Trophoblast cell (in vitro differentiated cells and primary cell): ENCODE measurements around the gene STAT5A.
"Not testable (repeated sequence)": the region's sequence is repeated elsewhere in the genome, so short reads cannot be mapped to it uniquely, and the experiment has no call there.

ENCODE experiments used
- DNase-seq, 2 donors: peaks; one replicate each; pipeline ENCODE4 v3.0.0-alpha.2; 2016
- H2AFZ ChIP-seq: 2 replicates; pipeline ENCODE4 v1.6.1; 2013; ENCODE audit warnings: low read length, moderate library complexity, mild to moderate bottlenecking; ENCODE audit not compliant: insufficient read depth, poor library complexity
- H2AK5ac ChIP-seq: 2 replicates; pipeline ENCODE4 v1.6.1; 2013; ENCODE audit warnings: mild to moderate bottlenecking, low read length
- H2BK120ac ChIP-seq: 2 replicates; pipeline ENCODE4 v1.6.1; 2013; ENCODE audit warnings: low read length, mild to moderate bottlenecking, moderate library complexity; ENCODE audit not compliant: insufficient read depth, poor library complexity
- H2BK12ac ChIP-seq: 2 replicates; pipeline ENCODE4 v1.6.1; 2013; ENCODE audit warnings: mild to moderate bottlenecking, low read length, moderate library complexity
- H2BK5ac ChIP-seq: 2 replicates; pipeline ENCODE4 v1.6.1; 2013; ENCODE audit warnings: low read length, low read depth, moderate library complexity, mild to moderate bottlenecking; ENCODE audit not compliant: poor library complexity
- H3K14ac ChIP-seq: 2 replicates; pipeline ENCODE4 v1.6.1; 2013; ENCODE audit warnings: mild to moderate bottlenecking, low read length
- H3K18ac ChIP-seq: 2 replicates; pipeline ENCODE4 v1.6.1; 2013; ENCODE audit warnings: mild to moderate bottlenecking, low read length
- H3K23ac ChIP-seq: 2 replicates; pipeline ENCODE4 v1.6.1; 2013; ENCODE audit warnings: low read length
- H3K27ac ChIP-seq: 2 replicates; pipeline ENCODE4 v1.5.1; 2013; ENCODE audit warnings: low read depth, mild to moderate bottlenecking, inconsistent platforms, low read length, moderate library complexity
- H3K27me3 ChIP-seq: 2 replicates; pipeline ENCODE4 v1.6.1; 2013; ENCODE audit warnings: inconsistent platforms, mild to moderate bottlenecking, low read length, moderate library complexity; ENCODE audit not compliant: insufficient read depth
- H3K36me3 ChIP-seq, 2 experiments: 1 replicate in 1 of 2; 2 replicates in 1 of 2; pipeline ENCODE4 v1.6.1; 2013; ENCODE audit warnings: low read length in 2 of 2, mild to moderate bottlenecking in 2 of 2, moderate library complexity in 1 of 2; ENCODE audit not compliant: insufficient read depth in 2 of 2, control insufficient read depth in 1 of 2
- H3K4ac ChIP-seq: 2 replicates; pipeline ENCODE4 v1.6.1; 2013; ENCODE audit warnings: low read depth, mild to moderate bottlenecking, low read length, moderate library complexity
- H3K4me1 ChIP-seq, 2 experiments: 1 replicate in 1 of 2; 2 replicates in 1 of 2; pipeline ENCODE4 v1.6.1; 2013; ENCODE audit warnings: low read length in 2 of 2, mild to moderate bottlenecking in 2 of 2, moderate library complexity in 1 of 2; ENCODE audit not compliant: insufficient read depth in 2 of 2, control insufficient read depth in 1 of 2
- H3K4me2 ChIP-seq: 2 replicates; pipeline ENCODE4 v1.6.1; 2013; ENCODE audit warnings: inconsistent platforms, mild to moderate bottlenecking, low read length, moderate library complexity
- H3K4me3 ChIP-seq: 2 replicates; pipeline ENCODE4 v1.5.1; 2013; ENCODE audit warnings: mild to moderate bottlenecking, low read depth, low read length, inconsistent platforms
- H3K79me1 ChIP-seq: one replicate; pipeline ENCODE4 v1.6.1; 2013; ENCODE audit warnings: low read length
- H3K79me2 ChIP-seq: 2 replicates; pipeline ENCODE4 v1.6.1; 2013; ENCODE audit warnings: low read length, mild to moderate bottlenecking; ENCODE audit not compliant: control insufficient read depth, insufficient read depth, poor library complexity
- H3K9ac ChIP-seq: 2 replicates; pipeline ENCODE4 v1.6.1; 2013; ENCODE audit warnings: mild to moderate bottlenecking, low read length
- H3K9me3 ChIP-seq: 2 replicates; pipeline ENCODE4 v1.6.1; 2013; ENCODE audit warnings: low read depth, mild to moderate bottlenecking, control low read depth, inconsistent platforms, low read length; ENCODE audit not compliant: insufficient read depth
- H4K12ac ChIP-seq: 2 replicates; pipeline ENCODE4 v1.6.1; 2013; ENCODE audit warnings: low read depth, mild to moderate bottlenecking, low read length, moderate library complexity
- H4K8ac ChIP-seq: 2 replicates; pipeline ENCODE4 v1.6.1; 2013; ENCODE audit warnings: low read depth, mild to moderate bottlenecking, low read length, moderate library complexity
- H4K91ac ChIP-seq: one replicate; pipeline ENCODE4 v1.6.1; 2013; ENCODE audit warnings: low read depth, mild to moderate bottlenecking, low read length, moderate library complexity
- WGBS: extraction: QIAGEN DNeasy Blood & Tissue Kit; methylation state at CpG from one replicate; pipeline ENCODE4 v1.1.7; 2013; ENCODE audit warnings: missing lambda C conversion rate; ENCODE audit not compliant: insufficient read length, insufficient coverage; ENCODE audit errors: extremely low coverage; 5-methylcytosine and 5-hydroxymethylcytosine counted together

Gene STAT5A

DNA sequence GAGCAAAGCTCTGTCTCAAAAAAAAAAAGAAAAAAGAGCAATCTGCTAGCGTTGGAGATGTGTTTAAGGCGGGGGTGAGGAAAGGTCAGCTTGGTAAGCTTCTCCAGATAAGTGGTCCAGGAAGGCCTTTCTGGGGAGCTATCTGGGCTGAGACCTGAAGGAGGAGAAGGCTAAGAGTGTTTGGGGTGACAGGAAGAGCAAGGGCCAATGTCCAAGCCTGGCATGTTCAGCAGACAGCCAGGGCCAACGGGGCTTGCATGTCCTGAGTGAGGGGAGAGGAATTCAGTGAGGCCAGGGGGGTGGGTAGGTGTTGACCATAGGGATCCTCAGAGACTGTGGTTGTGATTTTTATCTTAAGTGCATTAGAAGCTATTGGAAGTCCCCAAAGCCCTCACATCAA lies 15.4 kb downstream of the STAT5A start:
- no CpG with 5 or more reads among the region's 3 CpGs for WGBS

DNA sequence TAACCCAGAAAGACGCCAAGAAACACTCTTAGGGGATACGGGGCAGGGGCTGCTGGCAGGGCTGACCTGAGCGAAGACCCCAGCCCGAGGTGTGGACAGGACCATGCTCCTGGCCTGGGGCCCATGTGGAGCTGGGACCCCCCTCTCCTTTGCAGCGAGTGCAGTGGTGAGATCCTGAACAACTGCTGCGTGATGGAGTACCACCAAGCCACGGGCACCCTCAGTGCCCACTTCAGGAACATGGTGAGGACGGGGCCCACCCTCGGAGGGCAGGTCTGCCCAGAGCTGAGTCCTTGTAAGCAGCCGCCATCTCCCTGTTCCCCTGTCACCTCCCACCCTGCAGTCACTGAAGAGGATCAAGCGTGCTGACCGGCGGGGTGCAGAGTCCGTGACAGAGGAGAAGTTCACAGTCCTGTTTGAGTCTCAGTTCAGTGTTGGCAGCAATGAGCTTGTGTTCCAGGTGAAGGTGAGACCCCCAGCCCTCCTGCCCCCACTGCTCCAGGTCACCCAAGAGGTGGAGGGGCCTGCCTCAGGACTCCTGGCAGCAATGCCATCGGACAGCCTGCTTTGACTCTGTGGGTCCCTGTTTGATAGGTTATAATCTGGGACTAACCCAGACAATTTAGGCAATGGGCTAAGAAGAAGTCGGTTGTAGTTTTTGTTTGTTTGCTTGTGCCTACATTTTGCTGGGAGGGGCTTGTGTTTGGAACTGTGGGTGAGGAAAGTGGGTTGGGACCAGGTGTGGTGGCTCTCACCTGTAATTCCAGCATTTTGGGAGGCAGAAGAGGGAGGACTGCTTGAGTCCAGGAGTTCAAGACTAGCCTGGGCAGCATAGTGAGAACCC lies 16.1 kb downstream of the STAT5A start:
- Histone ChIP-seq H3K18ac (no peak overlapping the region), H4K91ac (no peak overlapping the region), H3K9ac (no peak overlapping the region), H2BK12ac (no peak overlapping the region), H3K23ac (no peak overlapping the region), H3K4me3 (no peak overlapping the region), H3K9me3 (no peaks in the 10 kb centered on the region), H2BK120ac (no peak overlapping the region), H4K8ac (no peak overlapping the region), H3K27me3 (no peaks in the 10 kb centered on the region), H2AFZ (no peak overlapping the region), H3K4ac (no peak overlapping the region), H3K79me2 (no peaks in the 10 kb centered on the region), H3K14ac (no peak overlapping the region), H3K4me1 (no peaks in the 10 kb centered on the region), H4K12ac (no peak overlapping the region), H2BK5ac (no peak overlapping the region), H3K79me1 (no peaks in the 10 kb centered on the region), H3K4me2 (no peak overlapping the region), H2AK5ac (no peak overlapping the region), H3K27ac (no peak overlapping the region), H3K36me3 (no peaks in the 10 kb centered on the region)
- DNase-seq: no peak
- no CpG with 5 or more reads among the region's 16 CpGs for WGBS

More for the DNA sequence above, 15.4 kb downstream of the STAT5A start:
- Histone ChIP-seq H3K79me2 (no peaks in the 10 kb centered on the region), H3K4me1 (no peaks in the 10 kb centered on the region), H3K18ac (no peak overlapping the region), H3K9me3 (no peaks in the 10 kb centered on the region), H2AFZ (no peak overlapping the region), H2BK5ac (no peak overlapping the region), H4K91ac (no peak overlapping the region), H3K27ac (no peak overlapping the region), H4K12ac (no peak overlapping the region), H3K23ac (no peak overlapping the region), H2BK12ac (no peak overlapping the region), H3K4me2 (no peak overlapping the region), H2BK120ac (no peak overlapping the region), H3K79me1 (no peaks in the 10 kb centered on the region), H4K8ac (no peak overlapping the region), H3K4me3 (no peak overlapping the region), H3K9ac (no peak overlapping the region), H2AK5ac (no peak overlapping the region), H3K36me3 (no peaks in the 10 kb centered on the region), H3K14ac (no peak overlapping the region), H3K27me3 (no peaks in the 10 kb centered on the region), H3K4ac (no peak overlapping the region)
- no peak for DNase-seq

GRCh38 chr17:42305031-42305330 lies 16.7 kb downstream of the STAT5A start:
- H2BK12ac ChIP-seq: not testable (repeated sequence)
- no CpG with 5 or more reads among the region's 6 CpGs for WGBS

GRCh38 chr17:42305543-42306384 lies 17.5 kb downstream of the STAT5A start:
- H2BK120ac ChIP-seq: no peak overlapping the region
- H3K4me2 ChIP-seq: no peak overlapping the region
- H4K8ac ChIP-seq: no peak overlapping the region
- no peaks in the 10 kb centered on the region for H3K79me1 ChIP-seq
- H3K18ac ChIP-seq: no peak overlapping the region
- H3K36me3 ChIP-seq: no peaks in the 10 kb centered on the region
- no peak overlapping the region for H3K27ac ChIP-seq
- no peaks in the 10 kb centered on the region for H3K27me3 ChIP-seq
- no peak overlapping the region for H2AFZ ChIP-seq
- no peak overlapping the region for H2BK5ac ChIP-seq
- H3K4ac ChIP-seq: no peak overlapping the region
- no CpG with 5 or more reads among the region's 18 CpGs for WGBS
- H4K12ac ChIP-seq: no peak overlapping the region
- H3K14ac ChIP-seq: no peak overlapping the region
- H3K9me3 ChIP-seq: no peaks in the 10 kb centered on the region
- no peak overlapping the region for H2BK12ac ChIP-seq
- no peak for DNase-seq
- H2AK5ac ChIP-seq: no peak overlapping the region
- no peak overlapping the region for H3K23ac ChIP-seq
- H3K9ac ChIP-seq: no peak overlapping the region
- no peaks in the 10 kb centered on the region for H3K4me1 ChIP-seq
- no peak overlapping the region for H3K4me3 ChIP-seq
- no peak overlapping the region for H4K91ac ChIP-seq
- no peaks in the 10 kb centered on the region for H3K79me2 ChIP-seq

More at GRCh38 chr17:42305031-42305330, 16.7 kb downstream of the STAT5A start:
- H3K79me1 ChIP-seq, H3K4me2 ChIP-seq, H2BK5ac ChIP-seq, H3K14ac ChIP-seq, H4K91ac ChIP-seq, H3K27me3 ChIP-seq, H4K8ac ChIP-seq, H3K27ac ChIP-seq, H3K9me3 ChIP-seq, H2BK120ac ChIP-seq, H3K79me2 ChIP-seq, H3K4me1 ChIP-seq, H2AK5ac ChIP-seq, H3K4ac ChIP-seq, H3K36me3 ChIP-seq, H3K9ac ChIP-seq, H2AFZ ChIP-seq, H3K23ac ChIP-seq, H3K4me3 ChIP-seq, H4K12ac ChIP-seq, DNase-seq, H3K18ac ChIP-seq: not testable (repeated sequence)
